Endothelial cell of umbilical vein (primary cell): ENCODE data around the gene RAB9B. TPM values are rescaled to one million over a fixed set of nuclear protein-coding genes. Genes with fewer than 3 reads are reported as not detected.

Source experiments
- BruUV-seq: library from RNA; stranded (reverse); fragments of 400-500 nt; replicated peaks from 2 replicates; lab custom pipeline; 2021; lab: Mats Ljungman, UMichigan
- CTCF ChIA-PET: fragments of 300-600, 350-600 bp; sonication (Branson Sonifier 250); formaldehyde crosslinking; loops from one replicate; lab custom pipeline; 2021; ENCODE audit warnings: antibody characterized with exemption, inconsistent platforms; lab: Charles Lee
- POLR2A ChIA-PET: fragments of 300-600, 350-600 bp; sonication (Branson Sonifier 250); formaldehyde crosslinking; loops from one replicate; lab custom pipeline; 2021; ENCODE audit warnings: antibody characterized with exemption, inconsistent platforms; lab: Charles Lee
- DNase-seq: peaks from one replicate; pipeline ENCODE4 v3.0.0-alpha.2; 2011; ENCODE audit warnings: low read depth, low spot score
- FAIRE-seq: peaks from 2 replicates; lab custom pipeline; 2011; peaks lifted over from hg19 to GRCh38; lab: Jason Lieb, UNC
- H2AFZ ChIP-seq: 2 replicates; pipeline ENCODE4 v1.6.0; 2012; ENCODE audit warnings: low read depth, low read length, control low read depth, inconsistent platforms
- H3K27ac ChIP-seq: 2 replicates; pipeline ENCODE4 v1.5.1; 2011; ENCODE audit warnings: low read depth, mild to moderate bottlenecking, control low read depth, low read length, moderate library complexity; ENCODE audit not compliant: insufficient read depth
- H3K27me3 ChIP-seq, 2 experiments: 2 replicates each; pipeline versions ENCODE4 v1.6.0 to v1.6.1; 2011; ENCODE audit warnings: low read length in 2 of 2, mixed read lengths in 1 of 2; ENCODE audit not compliant: control insufficient read depth in 2 of 2, insufficient read depth in 2 of 2
- H3K36me3 ChIP-seq, 2 experiments: 2 replicates in 1 of 2; 3 replicates in 1 of 2; pipeline ENCODE4 v1.5.1; 2011; ENCODE audit warnings: low read length in 2 of 2, mild to moderate bottlenecking in 1 of 2, moderate library complexity in 1 of 2; ENCODE audit not compliant: control insufficient read depth in 2 of 2, insufficient read depth in 2 of 2; ENCODE audit errors: extremely low read depth in 1 of 2
- H3K4me1 ChIP-seq: 3 replicates; pipeline ENCODE4 v1.5.1; 2011; ENCODE audit warnings: mild to moderate bottlenecking, low read length; ENCODE audit not compliant: control insufficient read depth, insufficient read depth; ENCODE audit errors: extremely low read depth
- H3K4me2 ChIP-seq: 2 replicates; pipeline ENCODE4 v1.6.1; 2011; ENCODE audit warnings: low read length, control low read depth, mixed read lengths; ENCODE audit not compliant: insufficient read depth
- H3K4me3 ChIP-seq, 3 experiments: fragments of 200-600 bp in 1 of 3; sonication (generic), shearing (Covaris generic) in 1 of 3; replicated peaks in 1 of 3; 2 replicates each; pipeline ENCODE4 v1.5.1; 2011 to 2016; ENCODE audit warnings: control low read depth in 3 of 3, low read length in 3 of 3, mild to moderate bottlenecking in 2 of 3, inconsistent platforms in 1 of 3, low read depth in 1 of 3, moderate library complexity in 1 of 3; ENCODE audit not compliant: insufficient read depth in 1 of 3
- H3K79me2 ChIP-seq: 2 replicates; pipeline ENCODE4 v1.6.0; 2012; ENCODE audit warnings: low read length, inconsistent platforms; ENCODE audit not compliant: control insufficient read depth, insufficient read depth
- H3K9ac ChIP-seq: replicated peaks from 2 replicates; pipeline ENCODE3; 2011; ENCODE audit warnings: low read length, control low read depth; ENCODE audit not compliant: insufficient read depth; ENCODE audit errors: extremely low read depth
- H3K9me1 ChIP-seq: replicated peaks from 3 replicates; pipeline ENCODE4 v1.6.0; 2011; ENCODE audit warnings: mild to moderate bottlenecking, low read length; ENCODE audit not compliant: control insufficient read depth, insufficient read depth; ENCODE audit errors: extremely low read depth
- H3K9me3 ChIP-seq: replicated peaks from 2 replicates; pipeline ENCODE4 v1.5.1; 2012; ENCODE audit warnings: low read length, inconsistent platforms; ENCODE audit not compliant: control insufficient read depth, insufficient read depth
- H4K20me1 ChIP-seq: replicated peaks from 2 replicates; pipeline ENCODE3; 2011; ENCODE audit warnings: mild to moderate bottlenecking, low read length; ENCODE audit not compliant: control insufficient read depth, insufficient read depth; ENCODE audit errors: extremely low read depth
- EZH2 ChIP-seq: IDR thresholded peaks from 2 replicates; pipeline ENCODE4 v1.6.1; 2012; ENCODE audit warnings: borderline replicate concordance, low read depth, mild to moderate bottlenecking, moderate library complexity, low read length, inconsistent platforms; ENCODE audit not compliant: severe bottlenecking
- FOS ChIP-seq: IDR thresholded peaks from 2 replicates; pipeline ENCODE4 v1.6.1; 2011; ENCODE audit warnings: mild to moderate bottlenecking, low read length, moderate library complexity, borderline replicate concordance; ENCODE audit not compliant: insufficient read depth
- GATA2 ChIP-seq: IDR thresholded peaks from 2 replicates; pipeline ENCODE4 v1.7.0; 2011; ENCODE audit warnings: low read depth, mild to moderate bottlenecking, moderate library complexity, mixed read lengths, low read length; ENCODE audit not compliant: insufficient read length, insufficient read depth
- JUN ChIP-seq: IDR thresholded peaks from 2 replicates; pipeline ENCODE4 v1.6.1; 2011; ENCODE audit warnings: borderline replicate concordance, low read depth; ENCODE audit not compliant: insufficient read length, insufficient read depth
- MYC ChIP-seq: IDR thresholded peaks from one replicate; pipeline ENCODE4 v1.6.1; 2011; ENCODE audit warnings: mild to moderate bottlenecking, low read depth, low read length
- POLR2A ChIP-seq: IDR thresholded peaks from 2 replicates; pipeline ENCODE4 v1.6.1; 2012; ENCODE audit warnings: low read depth, mild to moderate bottlenecking, control low read depth, low read length
- POLR2AphosphoS5 ChIP-seq: IDR thresholded peaks from 2 replicates; pipeline ENCODE4 v1.6.1; 2012; ENCODE audit warnings: low read depth, mild to moderate bottlenecking, control low read depth, low read length, moderate library complexity; ENCODE audit not compliant: insufficient read depth
- dilution Hi-C: fragments of 300-500 bp; cut with MboI; formaldehyde crosslinking; loops from one replicate; pipeline ENCODE4 v1.15.0; 2019; ENCODE audit warnings: low sequenced_read_pairs; ENCODE audit not compliant: extremely low pct_ligation_motif_present
- intact Hi-C: fragments of 100-400 bp; cut with micrococcal nuclease; formaldehyde crosslinking; loops from one replicate; pipeline ENCODE4 v1.10.0; 2022
- polyA plus RNA-seq, 4 experiments: library from polyadenylated mRNA; depleted of rRNA in 3 of 4; stranded (reverse) in 3 of 4; unstranded in 1 of 4; fragments of >200 nt; gene quantifications; 2 replicates each; pipeline versions ENCODE4 v1.2.1 to v1.2.3, GENCODE V29; 2011 to 2012; ENCODE audit warnings: missing spikeins in 1 of 4
- total RNA-seq: library from RNA; stranded (reverse); gene quantifications from 2 replicates; pipeline ENCODE4 v1.2.3, GENCODE V29; 2021
- TF ChIP-seq, protein P1 (sequence below): IDR thresholded peaks from 2 replicates; pipeline ENCODE4 v1.6.1; 2011; ENCODE audit not compliant: insufficient read depth, insufficient read length
- TF ChIP-seq, protein P2 (sequence below), 2 donors: IDR thresholded peaks; 1 replicate in 1 of 2; 2 replicates in 1 of 2; pipeline ENCODE4 v1.5.1; 2011; ENCODE audit warnings: low read length in 2 of 2, mild to moderate bottlenecking in 2 of 2, moderate library complexity in 2 of 2, control low read depth in 1 of 2, inconsistent platforms in 1 of 2, low read depth in 1 of 2; ENCODE audit not compliant: insufficient read depth in 1 of 2; ENCODE audit errors: extremely low read depth in 1 of 2

Gene RAB9B
- total and polyA plus RNA-seq, 2 donors (not counting 3 experiments of a cell fraction or from before 2014, with no cell fraction given) = 0.18 to 0.55 TPM

DNA sequence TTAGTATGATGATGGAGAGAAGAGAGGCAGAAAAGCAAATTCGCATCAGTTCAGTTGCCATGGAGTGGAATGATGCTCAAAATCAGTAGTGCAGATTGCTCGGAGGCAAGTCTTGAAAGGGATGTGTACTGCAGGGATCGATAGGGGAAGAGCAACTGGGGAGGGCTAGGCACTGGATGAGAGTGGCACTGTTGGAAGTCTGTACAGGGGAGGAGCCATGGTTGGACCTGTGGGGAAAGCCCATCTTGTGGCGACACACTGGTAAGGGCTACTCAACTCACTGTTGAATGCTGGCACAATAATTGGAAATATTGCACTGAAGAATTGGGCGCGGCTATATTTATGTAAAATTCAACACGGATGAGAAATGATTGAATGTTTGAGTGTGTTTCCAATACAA, 1.2 kb downstream of the RAB9B start:
- FAIRE-seq = no peak
- no peaks in the 10 kb centered on the region for H3K4me1 ChIP-seq
- no TSS peak for BruUV-seq
- H3K4me2 ChIP-seq = no peak overlapping the region
- no peaks in the 10 kb centered on the region for H4K20me1 ChIP-seq
- no peaks in the 10 kb centered on the region for H3K36me3 ChIP-seq
- intact Hi-C loops = no loop called here
- H3K79me2 ChIP-seq = no peaks in the 10 kb centered on the region
- H3K9me1 ChIP-seq = no peaks in the 10 kb centered on the region
- H3K4me3 ChIP-seq = no peak overlapping the region
- ChIA-PET POLR2A (no interaction called here), CTCF (interaction anchor here (0.7 kb wide), 1 partner anchor 10 kb away, joined by 4 read pairs; no protein-coding TSS in a partner anchor)
- TF ChIP-seq FOS = no peak
- TF ChIP-seq MYC = no peak
- no peak for TF ChIP-seq JUN
- TF ChIP-seq EZH2 = no peak
- TF ChIP-seq, protein P1, sequence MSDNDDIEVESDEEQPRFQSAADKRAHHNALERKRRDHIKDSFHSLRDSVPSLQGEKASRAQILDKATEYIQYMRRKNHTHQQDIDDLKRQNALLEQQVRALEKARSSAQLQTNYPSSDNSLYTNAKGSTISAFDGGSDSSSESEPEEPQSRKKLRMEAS = no peak
- no peak for TF ChIP-seq GATA2
- no peak for TF ChIP-seq POLR2A
- TF ChIP-seq, protein P2, sequence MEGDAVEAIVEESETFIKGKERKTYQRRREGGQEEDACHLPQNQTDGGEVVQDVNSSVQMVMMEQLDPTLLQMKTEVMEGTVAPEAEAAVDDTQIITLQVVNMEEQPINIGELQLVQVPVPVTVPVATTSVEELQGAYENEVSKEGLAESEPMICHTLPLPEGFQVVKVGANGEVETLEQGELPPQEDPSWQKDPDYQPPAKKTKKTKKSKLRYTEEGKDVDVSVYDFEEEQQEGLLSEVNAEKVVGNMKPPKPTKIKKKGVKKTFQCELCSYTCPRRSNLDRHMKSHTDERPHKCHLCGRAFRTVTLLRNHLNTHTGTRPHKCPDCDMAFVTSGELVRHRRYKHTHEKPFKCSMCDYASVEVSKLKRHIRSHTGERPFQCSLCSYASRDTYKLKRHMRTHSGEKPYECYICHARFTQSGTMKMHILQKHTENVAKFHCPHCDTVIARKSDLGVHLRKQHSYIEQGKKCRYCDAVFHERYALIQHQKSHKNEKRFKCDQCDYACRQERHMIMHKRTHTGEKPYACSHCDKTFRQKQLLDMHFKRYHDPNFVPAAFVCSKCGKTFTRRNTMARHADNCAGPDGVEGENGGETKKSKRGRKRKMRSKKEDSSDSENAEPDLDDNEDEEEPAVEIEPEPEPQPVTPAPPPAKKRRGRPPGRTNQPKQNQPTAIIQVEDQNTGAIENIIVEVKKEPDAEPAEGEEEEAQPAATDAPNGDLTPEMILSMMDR (IDR thresholded peaks at IDR 0.05; ENCODE audit: extremely low read depth in 1 of 2, insufficient read depth in 1 of 2, low read depth in 1 of 2, low read length in 2 of 2) = no peak
- TF ChIP-seq POLR2AphosphoS5 = no peak
- no peaks in the 10 kb centered on the region for H3K27me3 ChIP-seq
- H3K9ac ChIP-seq = no peak overlapping the region
- no peak overlapping the region for H2AFZ ChIP-seq
- no peaks in the 10 kb centered on the region for H3K9me3 ChIP-seq
- no peak overlapping the region for H3K27ac ChIP-seq
- no peak for DNase-seq
- dilution Hi-C loops = no loop called here
